K562 (cell line): ENCODE results near the gene PRPF6.
"Not testable (repeated sequence)": the region's sequence is repeated elsewhere in the genome, so short reads cannot be mapped to it uniquely, and the experiment has no call there.

Experiments used
- CTCF ChIP-seq, 3 experiments: IDR thresholded peaks in 2 of 3; conservative IDR thresholded peaks in 1 of 3; 2 replicates each; pipeline ENCODE4 v1.5.1; 2011 to 2012; ENCODE audit warnings: low read length in 3 of 3, mild to moderate bottlenecking in 3 of 3, control low read depth in 2 of 3, improper control_type of control experiment in 1 of 3, inconsistent platforms in 1 of 3, low read depth in 1 of 3, mixed read lengths in 1 of 3, moderate library complexity in 1 of 3; ENCODE audit not compliant: insufficient read depth in 2 of 3
- JUN ChIP-seq, 2 experiments: sonication (generic) in 1 of 2; formaldehyde crosslinking in 1 of 2; IDR thresholded peaks; 2 replicates each; pipeline versions ENCODE4 v1.6.1 to v1.8.0; 2012 to 2022; ENCODE audit warnings: borderline replicate concordance in 2 of 2, mild to moderate bottlenecking in 2 of 2, improper control_type of control experiment in 1 of 2, low read depth in 1 of 2, low read length in 1 of 2, missing genetic modification reagents in 1 of 2
- MCM2 ChIP-seq: fragments of 450-650 bp; IDR thresholded peaks from 2 replicates; pipeline ENCODE4 v1.6.1; 2017; ENCODE audit warnings: low read depth, mild to moderate bottlenecking
- MEF2A ChIP-seq: IDR thresholded peaks from 2 replicates; pipeline ENCODE4 v1.6.1; 2011; ENCODE audit warnings: low read depth, mild to moderate bottlenecking, low read length, moderate library complexity; ENCODE audit not compliant: control insufficient read depth
- MYBL2 ChIP-seq, 2 experiments: fragments of 450-650 bp in 1 of 2; sonication (generic) in 1 of 2; formaldehyde crosslinking in 1 of 2; IDR thresholded peaks; 2 replicates each; pipeline versions ENCODE4 v1.6.1 to v1.8.1; 2017 to 2022; ENCODE audit warnings: borderline replicate concordance in 1 of 2, inconsistent platforms in 1 of 2, low read depth in 1 of 2, mild to moderate bottlenecking in 1 of 2, missing genetic modification reagents in 1 of 2, moderate library complexity in 1 of 2
- NRF1 ChIP-seq, 2 experiments: fragments of 450-650 bp; IDR thresholded peaks in 1 of 2; conservative IDR thresholded peaks in 1 of 2; 2 replicates each; pipeline ENCODE4 v1.6.1; 2014; ENCODE audit warnings: mild to moderate bottlenecking in 2 of 2
- PRMT5 ChIP-seq: sonication (generic); formaldehyde crosslinking; IDR thresholded peaks from 2 replicates; pipeline ENCODE4 v1.5.0; 2020; ENCODE audit warnings: missing genetic modification reagents
- RAD21 ChIP-seq, 2 experiments: fragments of 250-450 bp in 1 of 2; fragments of 450-650 bp in 1 of 2; sonication (Bioruptor Pico) in 1 of 2; formaldehyde crosslinking in 1 of 2; IDR thresholded peaks in 1 of 2; conservative IDR thresholded peaks in 1 of 2; 2 replicates each; pipeline versions ENCODE4 v1.4.0 to v1.8.0; 2020 to 2022; ENCODE audit warnings: mild to moderate bottlenecking in 2 of 2, moderate library complexity in 1 of 2
- RNF219 ChIP-seq: fragments of 250-450 bp; sonication (Bioruptor Pico); IDR thresholded peaks from 2 replicates; pipeline ENCODE4 v1.5.0; 2022; ENCODE audit warnings: mild to moderate bottlenecking
- TOE1 ChIP-seq, 2 experiments: fragments of 450-650 bp in 1 of 2; sonication (generic) in 1 of 2; formaldehyde crosslinking in 1 of 2; IDR thresholded peaks; 2 replicates each; pipeline versions ENCODE4 v1.7.1 to v1.8.0; 2016 to 2022; ENCODE audit warnings: borderline replicate concordance in 2 of 2, mild to moderate bottlenecking in 2 of 2, antibody characterized with exemption in 1 of 2, inconsistent platforms in 1 of 2, low read depth in 1 of 2, missing genetic modification reagents in 1 of 2, moderate library complexity in 1 of 2
- ZNF184 ChIP-seq: sonication (generic); formaldehyde crosslinking; IDR thresholded peaks from 2 replicates; pipeline ENCODE4 v1.5.0; 2020; ENCODE audit warnings: missing genetic modification reagents
- ZNF232 ChIP-seq: sonication (generic); formaldehyde crosslinking; IDR thresholded peaks from 2 replicates; pipeline ENCODE4 v1.8.0; 2022; ENCODE audit warnings: mild to moderate bottlenecking, missing genetic modification reagents
- ZNF76 ChIP-seq: fragments of 250-450 bp; sonication (Bioruptor Pico); IDR thresholded peaks from 2 replicates; pipeline ENCODE4 v1.4.0; 2020; ENCODE audit warnings: mild to moderate bottlenecking, moderate library complexity, borderline replicate concordance

DNA sequence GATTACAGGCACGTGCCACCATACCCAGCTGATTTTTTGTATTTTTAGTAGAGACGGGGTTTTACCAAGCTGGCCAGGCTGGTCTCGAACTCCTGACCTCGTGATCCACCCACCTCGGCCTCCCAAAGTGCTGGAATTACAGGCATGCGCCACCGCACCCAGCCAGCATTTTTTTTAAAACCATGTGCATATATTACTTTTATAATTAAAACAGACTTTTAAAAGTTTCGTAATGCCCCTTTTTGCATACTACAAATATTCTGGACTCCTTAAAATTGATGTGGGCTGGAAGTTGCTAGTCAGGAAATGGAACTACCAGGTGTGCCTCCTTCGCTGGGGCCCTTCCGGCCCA is 9.0 kb upstream of the PRPF6 start:
- TF ChIP-seq ZNF76 (CRISPR knock-in tag); NRF1 (conservative IDR thresholded peaks at IDR 0.05 in 1 of 2, IDR thresholded peaks at IDR 0.05 in 1 of 2); ZNF184 (CRISPR knock-in tag); CTCF (IDR thresholded peaks at IDR 0.05 in 2 of 3, conservative IDR thresholded peaks at IDR 0.05 in 1 of 3; ENCODE audit: insufficient read depth in 2 of 3, low read depth in 1 of 3, low read length in 3 of 3); MCM2; RAD21 (CRISPR knock-in tag; conservative IDR thresholded peaks at IDR 0.05 in 1 of 2, IDR thresholded peaks at IDR 0.05 in 1 of 2); RNF219 (CRISPR knock-in tag); MYBL2 (IDR thresholded peaks at IDR 0.05; ENCODE audit: low read depth); MYBL2 (CRISPR knock-in tag; IDR thresholded peaks at IDR 0.05; ENCODE audit: borderline replicate concordance); JUN (IDR thresholded peaks at IDR 0.05; ENCODE audit: borderline replicate concordance, low read depth, low read length); JUN (CRISPR knock-in tag; IDR thresholded peaks at IDR 0.05; ENCODE audit: borderline replicate concordance); TOE1 (IDR thresholded peaks at IDR 0.05; ENCODE audit: borderline replicate concordance); TOE1 (CRISPR knock-in tag; IDR thresholded peaks at IDR 0.05; ENCODE audit: borderline replicate concordance, low read depth); PRMT5 (CRISPR knock-in tag); MEF2A; ZNF232 (CRISPR knock-in tag): not testable (repeated sequence)
